GM21381 (cell line): ENCODE data around the gene UNC5C.

ENCODE experiments used
- ATAC-seq: cut with Tn5 transposase; IDR thresholded peaks from one replicate; pipeline ENCODE4 v1.9.1; 2021; ENCODE audit warnings: mild to moderate bottlenecking, moderate library complexity; ENCODE audit not compliant: unreplicated experiment

UNC5C gene

DNA sequence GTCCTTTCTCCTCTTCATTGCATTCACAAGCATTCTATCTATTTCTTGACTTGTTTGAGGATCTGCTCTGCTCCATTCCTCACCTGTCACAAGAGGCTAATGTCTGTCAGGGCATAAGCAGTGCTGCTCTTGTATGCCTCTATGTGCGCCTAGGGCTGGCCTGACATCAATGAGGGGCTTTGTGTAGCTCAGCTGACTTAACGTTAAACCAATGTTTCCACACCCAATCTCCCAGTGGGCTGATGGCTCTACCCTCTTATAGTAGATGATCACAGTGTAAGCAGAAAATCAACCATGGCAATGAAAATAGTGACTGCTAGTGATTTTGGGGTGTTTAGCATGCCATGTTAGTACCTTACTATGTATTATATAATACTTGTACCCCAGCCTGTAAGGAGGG is 139.0 kb downstream of the UNC5C start:
- no peak for ATAC-seq

DNA sequence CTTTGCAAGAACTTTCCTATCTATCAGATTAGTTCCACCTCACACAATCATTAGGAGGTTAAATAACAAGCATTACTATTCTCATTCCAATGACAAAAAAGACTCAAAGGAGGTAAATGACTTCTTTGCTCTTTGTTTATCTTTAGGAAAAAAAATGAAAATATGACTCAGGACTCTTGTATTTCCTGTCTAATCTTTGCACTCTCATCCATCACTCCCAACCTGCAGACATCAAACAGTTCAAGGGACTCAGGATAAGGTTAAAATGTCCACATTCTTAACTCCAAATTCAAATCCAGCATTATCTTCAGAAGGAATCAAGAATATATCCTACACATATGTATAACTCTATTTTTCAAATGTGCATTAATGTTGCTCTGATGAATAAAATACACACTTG is 139.6 kb downstream of the UNC5C start:
- no peak for ATAC-seq

DNA sequence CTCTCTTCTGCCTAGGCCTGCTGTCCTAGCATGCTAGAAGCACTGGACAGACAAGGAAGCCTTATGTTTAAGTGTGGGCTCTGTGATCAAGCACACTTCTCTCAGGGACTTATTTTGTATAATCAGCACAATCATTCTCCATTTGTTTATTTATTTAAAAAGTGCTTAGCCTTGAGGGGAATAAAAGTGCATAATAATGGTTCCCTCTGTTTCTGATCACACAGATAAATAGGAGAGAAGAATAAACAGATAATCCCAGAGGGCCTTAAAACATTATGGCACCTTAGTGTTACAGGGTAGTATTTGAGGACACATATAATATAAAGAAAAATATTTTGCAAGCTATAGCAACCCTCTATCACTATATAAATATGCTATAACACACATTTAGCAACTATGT is 146.5 kb downstream of the UNC5C start:
- ATAC-seq: no peak

DNA sequence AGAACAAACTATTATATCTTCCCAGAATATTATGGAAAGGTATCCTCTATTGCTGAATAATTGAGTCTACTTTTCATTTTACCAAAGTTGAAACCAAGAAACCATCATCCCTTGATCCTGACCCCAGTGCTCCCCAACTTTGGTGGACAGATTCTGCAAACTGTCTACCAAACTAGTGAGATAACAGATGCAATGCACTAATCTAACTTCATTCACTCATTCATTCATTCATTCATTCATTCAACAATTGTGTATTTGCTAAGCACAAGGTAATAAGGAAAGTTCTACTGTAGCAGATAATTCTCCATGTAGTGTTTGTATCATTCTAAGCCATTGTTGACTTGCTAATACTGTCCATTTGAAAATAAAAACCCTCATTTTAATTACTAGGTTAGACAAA is 150.6 kb downstream of the UNC5C start:
- no peak for ATAC-seq

DNA sequence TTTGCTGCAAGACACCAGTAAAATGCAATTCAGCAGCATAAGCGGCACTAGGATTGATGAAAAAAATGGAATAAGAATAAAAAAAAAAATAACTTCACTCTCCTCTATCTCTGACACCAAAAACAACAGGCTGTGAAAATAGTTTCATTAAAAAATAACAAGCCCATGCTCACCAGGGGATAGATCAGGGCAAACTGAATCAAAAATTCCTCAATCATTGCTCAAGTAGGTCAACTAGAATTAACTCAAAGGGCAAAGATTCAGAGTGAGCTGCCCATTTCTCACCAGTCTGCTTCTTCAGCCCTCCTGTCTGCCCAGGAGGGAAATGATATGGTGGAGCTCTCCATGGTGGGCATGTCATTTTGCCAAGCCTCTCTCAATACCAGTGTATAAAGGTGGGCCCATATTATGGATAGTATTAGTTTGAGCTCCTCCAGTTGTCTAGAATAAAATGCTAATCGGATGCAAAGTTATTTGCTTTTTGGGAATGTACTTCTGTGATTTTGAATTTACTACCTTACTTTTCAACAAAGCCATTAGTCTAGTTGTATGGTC is 153.9 kb downstream of the UNC5C start:
- ATAC-seq: no peak

DNA sequence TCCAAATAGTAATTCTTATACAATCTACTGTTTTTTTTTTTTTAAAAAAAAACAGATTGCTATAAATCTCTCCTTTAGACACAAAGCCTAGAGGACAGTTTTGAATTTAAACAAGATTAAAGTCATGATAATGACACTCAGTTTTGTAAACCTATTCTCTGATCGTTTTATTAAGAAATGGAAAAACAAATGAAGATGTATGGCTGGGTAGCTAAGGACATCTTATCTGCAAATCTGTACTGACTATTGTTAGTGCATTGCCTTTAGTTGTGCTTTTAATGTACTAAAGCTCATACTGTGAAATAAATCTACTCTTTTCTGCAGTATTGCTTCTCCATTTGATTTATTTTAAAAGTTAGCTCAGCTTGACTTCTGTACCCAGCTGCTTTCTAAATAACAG is 155.0 kb downstream of the UNC5C start:
- no peak for ATAC-seq

DNA sequence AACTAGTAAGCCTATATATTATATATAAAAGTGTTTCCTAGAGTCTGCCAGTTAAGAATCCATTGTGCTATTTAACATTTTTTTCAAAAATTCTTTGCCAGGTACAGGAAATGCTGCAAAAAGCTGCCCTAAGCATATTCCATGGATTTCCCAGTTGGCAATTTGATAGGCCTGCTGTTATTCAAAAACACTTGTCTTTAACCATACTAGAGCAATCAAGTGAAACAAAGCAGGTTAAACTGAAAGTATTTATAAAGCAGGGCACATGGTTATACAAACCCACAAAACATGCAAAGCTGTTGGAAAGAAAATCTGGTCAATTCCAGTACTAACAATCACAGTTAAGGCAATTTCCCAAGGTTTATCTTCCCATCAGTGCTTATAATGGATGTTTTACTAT is 159.9 kb downstream of the UNC5C start:
- no peak for ATAC-seq

DNA sequence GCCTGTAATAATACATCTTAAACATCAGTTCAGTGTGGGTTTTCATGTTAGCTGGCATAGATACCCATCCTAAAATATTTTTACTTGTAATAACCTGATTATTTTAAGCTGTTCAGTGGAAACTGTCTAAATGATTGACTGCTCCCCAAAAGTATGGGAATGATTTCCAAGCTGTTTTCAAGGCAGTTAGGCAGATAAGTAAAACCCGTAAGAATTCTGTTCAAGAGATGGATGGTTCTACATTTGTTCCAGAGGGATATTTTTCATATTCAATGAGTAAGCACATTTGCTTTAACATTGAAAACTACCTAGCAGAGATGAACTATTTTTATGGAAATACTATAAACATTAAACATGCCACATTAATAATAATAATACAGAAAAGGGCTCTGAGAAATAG is 161.1 kb downstream of the UNC5C start:
- no peak for ATAC-seq

DNA sequence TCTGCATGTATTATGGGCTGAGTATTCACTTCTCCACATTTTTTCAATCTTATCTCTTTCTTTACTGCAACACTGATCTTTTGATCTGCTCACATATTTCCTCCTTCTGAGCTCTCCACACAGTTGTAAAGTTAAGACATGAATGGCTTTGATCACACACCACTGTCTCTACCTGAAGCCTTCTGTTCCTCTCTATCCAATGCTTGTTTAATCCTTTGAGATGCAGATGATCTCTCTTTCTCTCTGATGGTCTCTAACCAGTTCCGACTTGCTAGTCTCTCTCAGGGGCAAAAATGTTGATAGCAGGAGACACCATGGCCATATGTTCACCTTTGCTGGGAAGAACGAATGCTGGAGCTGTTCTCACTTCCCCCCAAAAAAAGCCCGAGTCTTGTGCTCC is 162.4 kb downstream of the UNC5C start:
- no peak for ATAC-seq

DNA sequence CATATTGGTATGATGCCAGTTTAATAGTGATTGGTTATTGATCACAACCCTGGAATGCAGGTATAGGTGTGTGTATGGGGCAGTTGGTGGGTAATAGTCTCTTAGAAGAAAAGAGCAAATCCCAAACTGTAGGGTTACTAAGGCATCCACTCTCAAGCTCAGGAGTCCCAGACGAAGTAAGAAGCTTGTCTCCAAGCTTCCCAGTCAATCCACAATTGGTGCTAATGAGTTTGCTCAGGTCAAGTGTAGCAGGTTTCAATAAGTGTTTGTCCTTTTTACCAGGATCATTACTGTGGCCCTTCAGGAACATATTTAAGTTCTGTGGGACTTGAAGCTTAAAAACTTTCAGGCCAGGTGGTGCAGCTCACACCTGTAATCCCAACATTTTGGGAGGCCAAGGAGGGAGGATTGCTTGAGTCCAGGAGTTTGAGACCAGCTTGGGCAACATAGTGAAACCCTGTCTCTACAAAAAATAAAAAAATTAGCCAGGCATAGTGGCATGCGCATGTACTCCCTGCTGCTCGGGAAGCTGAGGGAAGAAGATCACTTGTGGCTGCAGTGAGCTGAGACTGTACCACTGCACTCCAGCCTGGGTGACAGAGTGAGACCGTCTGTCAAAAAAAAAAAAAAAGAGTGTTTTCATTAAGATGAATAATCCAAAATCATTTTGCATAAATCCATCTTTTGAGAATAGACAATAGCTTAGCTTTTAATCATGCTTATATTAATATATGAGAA is 166.8 kb downstream of the UNC5C start:
- ATAC-seq: no peak

DNA sequence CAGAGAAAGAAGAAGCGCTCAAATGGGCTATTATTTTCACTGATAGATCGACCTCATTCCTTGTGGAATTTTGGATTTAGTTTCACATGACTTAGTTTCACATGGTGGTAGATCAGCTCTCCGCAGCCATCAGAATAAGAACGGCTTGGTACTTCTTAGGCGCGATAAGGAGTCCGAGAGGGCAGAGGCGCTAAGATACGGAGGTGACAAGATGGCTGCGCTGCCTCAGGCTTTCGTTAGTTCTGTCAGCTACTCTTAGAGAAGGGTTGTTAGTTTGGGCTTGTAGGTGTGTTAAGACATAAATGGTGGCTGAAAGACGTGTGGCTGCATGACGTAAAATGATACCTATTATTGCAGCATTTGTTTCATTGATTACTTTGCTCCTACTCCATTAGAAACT is 169.1 kb downstream of the UNC5C start:
- no peak for ATAC-seq

DNA sequence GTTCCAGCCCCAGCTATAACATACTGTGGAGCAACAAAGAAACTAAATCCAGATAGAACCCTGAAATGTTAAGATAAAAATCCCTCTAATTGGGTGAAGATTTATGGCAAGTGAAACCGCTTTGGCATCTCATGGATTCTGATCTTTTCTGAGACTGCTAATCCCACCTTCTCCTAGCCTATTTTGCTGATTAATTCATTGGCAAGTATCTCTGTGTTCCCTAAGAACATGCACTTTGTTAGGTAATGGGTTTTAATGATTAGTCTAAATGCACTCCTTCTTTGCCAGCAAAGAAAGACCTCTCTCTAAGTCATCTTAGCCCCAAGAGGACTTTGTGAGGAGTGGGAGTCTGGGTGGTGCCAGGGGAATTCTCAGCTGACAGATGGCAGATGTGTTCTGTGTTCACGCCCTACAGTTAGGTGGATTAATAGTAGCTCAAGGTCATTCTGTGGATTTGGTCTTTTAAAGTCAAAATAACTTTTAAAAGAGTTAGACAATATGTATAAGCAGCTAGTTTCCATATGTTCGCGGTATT is 171.3 kb downstream of the UNC5C start:
- no peak for ATAC-seq

DNA sequence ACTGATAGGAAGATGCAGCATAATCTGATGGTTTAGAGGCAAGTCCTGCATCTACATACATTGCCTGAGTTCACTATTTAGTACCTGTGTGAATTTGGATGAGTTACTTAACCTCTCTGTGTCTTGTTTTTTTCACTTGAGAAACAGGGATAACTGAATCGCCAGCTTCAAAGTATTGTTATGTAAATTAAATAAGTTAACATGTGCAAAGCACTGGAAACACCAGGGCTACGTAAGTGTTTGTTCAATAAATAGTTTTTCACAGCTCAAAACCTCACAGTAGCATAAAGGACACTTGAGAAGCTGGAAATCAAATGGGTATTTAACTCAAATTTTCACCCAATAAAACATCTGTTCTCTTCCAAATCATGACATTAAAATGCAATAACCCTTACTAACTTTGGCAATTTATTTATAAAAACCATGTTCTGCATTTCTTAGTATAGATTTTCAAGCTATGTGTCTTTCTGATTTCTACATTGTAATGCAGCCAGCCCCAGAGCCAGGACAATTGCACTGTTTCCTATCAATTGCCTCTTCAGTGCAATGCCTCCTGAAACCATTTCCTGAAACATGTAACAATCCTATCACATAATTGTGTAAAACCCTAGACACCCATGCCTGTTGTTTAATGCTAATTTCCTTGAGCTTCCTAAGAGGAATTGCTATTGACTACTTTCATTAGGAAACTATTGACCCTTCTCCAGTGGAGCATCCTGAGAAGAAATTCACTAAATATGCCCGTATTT is 177.1 kb downstream of the UNC5C start:
- ATAC-seq: no peak

DNA sequence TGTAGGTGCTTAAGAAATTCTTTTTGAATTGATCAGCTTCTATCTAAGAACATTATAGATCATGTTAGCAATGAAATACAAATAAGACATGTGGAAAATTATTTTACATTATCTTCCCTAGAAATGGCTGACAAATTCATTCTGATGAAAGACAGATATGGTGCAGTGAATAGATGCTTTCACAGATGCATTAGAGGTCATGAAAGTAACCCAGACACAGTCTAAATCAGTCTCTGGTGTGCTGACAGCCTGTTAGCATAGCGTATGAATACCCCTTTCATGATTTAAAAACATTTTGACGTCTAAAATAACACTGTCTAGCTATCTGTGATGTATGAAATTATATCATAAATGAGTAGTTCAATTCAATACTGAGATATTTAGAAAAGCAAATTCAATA is 180.9 kb downstream of the UNC5C start:
- no peak for ATAC-seq

DNA sequence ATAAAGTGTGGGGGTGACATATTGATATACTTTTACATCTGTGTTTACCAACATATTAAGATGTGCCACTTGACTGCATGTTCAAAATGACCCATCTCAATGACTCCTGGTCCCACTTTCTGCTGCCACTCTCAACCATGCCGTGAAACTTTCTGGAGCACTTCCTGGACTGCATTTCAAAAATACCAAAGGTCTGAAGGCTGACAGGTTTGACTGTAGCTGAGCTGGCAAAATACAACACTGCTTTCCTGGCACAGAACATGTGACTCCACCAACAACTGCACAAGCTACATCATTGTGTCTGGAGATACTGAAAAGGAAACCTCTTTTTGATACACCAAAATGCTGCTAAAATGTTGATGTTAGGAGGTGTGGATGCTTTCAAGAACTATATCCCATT is 184.8 kb downstream of the UNC5C start:
- ATAC-seq: no peak

DNA sequence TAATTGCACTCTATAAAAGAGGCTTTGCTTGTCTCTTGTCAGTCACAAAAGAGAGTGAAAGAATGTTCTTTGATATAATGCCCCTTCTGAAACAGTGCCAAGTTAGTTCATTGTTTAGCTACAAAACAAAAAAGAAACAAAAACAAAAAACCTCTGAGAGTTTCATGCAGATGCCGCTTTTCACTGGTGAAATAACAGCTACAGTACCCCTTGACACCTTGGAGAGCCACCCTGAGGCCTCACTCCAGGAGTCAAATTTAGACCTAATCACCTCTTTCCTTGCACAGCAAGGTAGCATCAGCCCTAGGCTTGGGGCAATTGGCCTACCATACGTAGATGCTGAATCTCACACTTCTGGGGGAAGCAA is 185.2 kb downstream of the UNC5C start:
- no peak for ATAC-seq

DNA sequence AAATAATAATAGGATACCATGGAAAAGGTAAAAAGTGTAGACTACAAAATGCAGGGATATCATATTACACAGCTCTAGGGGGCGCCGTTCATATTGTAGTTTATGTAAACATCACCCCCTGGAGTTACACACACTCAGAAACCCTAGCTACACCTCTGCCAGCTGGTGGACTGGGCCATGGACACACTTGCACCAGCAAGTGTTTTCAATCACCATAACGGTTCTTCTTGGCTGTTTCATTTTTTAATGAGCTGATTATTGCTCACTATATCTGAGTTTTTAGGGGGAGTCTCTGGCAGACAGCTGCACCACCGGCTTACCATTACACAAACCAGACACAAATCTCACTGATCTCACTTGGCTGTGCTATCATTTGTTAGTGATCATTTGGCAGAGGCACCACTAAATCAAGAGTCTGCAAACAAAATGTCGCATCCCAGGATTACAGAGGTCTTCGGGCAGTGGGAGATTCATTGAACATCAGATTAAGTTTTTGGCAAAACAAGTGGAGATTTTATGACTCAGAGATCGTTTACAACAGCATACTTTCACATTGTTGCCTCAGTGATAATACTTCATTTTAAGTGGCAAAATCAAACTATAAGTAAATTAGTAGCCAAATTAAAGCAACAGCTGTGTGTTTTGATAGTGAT is 185.7 kb downstream of the UNC5C start:
- no peak for ATAC-seq

DNA sequence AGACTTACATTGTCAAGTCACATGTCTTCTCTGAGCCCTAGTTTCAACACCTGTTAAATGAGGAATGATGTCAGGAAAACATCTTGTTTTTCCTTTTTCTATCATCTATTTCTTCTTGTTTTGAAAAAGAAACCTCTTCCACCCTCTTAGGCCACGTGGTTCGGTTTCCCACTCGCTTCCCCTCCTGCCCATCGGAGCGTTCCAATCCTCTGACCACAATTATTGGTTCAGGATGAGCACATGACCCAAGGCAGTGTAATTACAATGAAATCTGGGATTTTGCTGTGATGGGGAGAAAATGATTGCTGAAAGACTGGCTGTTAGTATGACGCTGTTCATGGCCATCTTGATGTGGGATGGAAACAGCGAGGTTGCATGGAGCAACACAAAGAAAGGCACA is 186.7 kb downstream of the UNC5C start:
- ATAC-seq: no peak

DNA sequence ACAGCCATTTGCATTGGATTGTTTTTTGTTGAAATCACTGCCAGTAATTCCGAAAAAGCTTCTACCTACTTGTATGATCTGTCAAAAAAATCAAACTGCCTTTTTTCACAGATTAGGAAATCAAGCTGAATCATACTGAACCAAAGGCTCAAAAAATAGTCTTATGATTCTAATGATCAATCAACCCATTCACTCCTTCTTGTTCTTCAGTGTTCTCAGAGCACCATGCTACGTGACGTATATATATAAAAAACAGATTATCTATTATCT is 187.1 kb downstream of the UNC5C start:
- ATAC-seq: no peak

DNA sequence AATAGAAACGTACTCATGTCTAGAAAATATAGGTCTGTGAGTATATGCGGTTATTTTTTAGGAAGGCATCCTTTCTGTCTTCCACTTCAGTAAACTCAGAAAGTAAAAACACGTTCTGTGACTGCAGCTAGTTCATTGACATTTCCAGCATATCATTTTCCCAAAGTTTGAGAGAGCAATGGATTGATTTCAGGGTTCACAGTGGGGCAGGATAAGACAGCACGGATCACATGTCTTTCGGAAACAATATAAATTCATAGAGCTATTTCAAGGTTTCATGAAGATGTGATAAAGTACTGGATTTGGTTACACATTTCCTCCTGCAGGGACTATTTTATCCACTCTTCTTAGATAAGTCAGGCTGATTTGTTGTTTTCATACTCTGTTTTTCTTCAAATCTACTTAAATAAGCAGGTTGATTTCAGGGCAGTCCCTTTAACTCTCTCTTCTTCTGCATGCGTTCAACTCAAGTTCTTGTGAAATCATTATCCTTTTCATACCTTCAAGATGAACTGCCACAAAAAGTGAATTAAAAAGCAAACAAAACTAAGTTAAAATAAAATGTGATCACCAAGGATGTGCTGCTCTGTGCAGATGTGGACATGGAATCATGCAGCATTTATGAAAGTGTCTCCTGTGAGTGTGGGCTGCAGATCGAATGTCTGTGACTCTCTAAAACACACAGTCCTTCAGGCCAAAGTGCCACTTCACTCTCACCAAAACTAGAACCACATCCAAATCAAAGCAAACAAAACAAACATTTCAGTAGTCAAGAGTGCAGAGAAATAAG is 187.7 kb downstream of the UNC5C start:
- no peak for ATAC-seq

DNA sequence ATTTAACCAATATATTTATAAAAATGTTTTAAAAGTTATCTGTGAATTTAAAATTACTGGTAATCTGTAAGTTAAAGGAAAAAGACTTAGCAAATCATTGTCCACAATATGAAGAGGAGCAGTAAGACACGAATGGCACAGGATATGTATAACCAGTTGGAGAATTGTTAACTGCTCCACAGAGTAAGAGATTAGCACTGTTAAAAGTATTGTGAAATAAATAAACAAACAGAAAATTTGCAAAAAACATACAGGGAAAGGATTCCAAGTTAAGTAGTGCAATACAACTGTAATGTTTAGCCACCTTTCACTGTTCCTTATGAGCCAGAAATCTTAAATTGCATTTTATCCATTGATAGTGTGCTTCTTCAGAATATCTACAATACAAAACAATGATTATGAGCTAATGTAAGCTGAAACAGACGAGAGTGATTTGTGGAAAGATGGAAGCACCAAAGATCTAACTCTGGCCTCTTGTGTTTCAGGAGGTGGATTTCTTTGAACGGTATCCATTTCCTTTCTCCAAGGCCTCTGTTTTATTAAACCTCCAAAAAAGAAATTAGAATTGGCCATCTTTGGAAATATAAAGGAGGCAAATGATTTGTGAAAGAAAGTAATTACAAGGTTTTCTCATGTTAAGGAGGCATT is 188.4 kb downstream of the UNC5C start:
- ATAC-seq: no peak
